ENCODE measurements around the gene HTR5A. TPM values are rescaled to one million over a fixed set of nuclear protein-coding genes. Genes with fewer than 3 reads are reported as not detected.
"Not testable (repeated sequence)": the region's sequence is repeated elsewhere in the genome, so short reads cannot be mapped to it uniquely, and the experiment has no call there.

Gene HTR5A
- not detected for total RNA-seq
- not detected for polyA plus RNA-seq

- H3K4me1 ChIP-seq (ENCODE audit: control insufficient read depth, insufficient read depth, low read length, poor library complexity, severe bottlenecking) = no peaks in the 10 kb centered on the region
- ATAC-seq (ENCODE audit: low read depth in 2 of 2) (peak; percentile 80 to 86), DNase-seq (peak; percentile 47 to 78 (median 76))
- Mint-ChIP-seq H3K9me3 (peaks cover 0 to 4% (median 0%) of the 10 kb centered on the region in 7 donors), H3K27me3 (peaks cover 35% of the 10 kb centered on the region), H3K36me3 (no peaks in the 10 kb centered on the region), H3K4me3 (peak within 1 kb of the TSS in 1 of 4 donors; percentile 17), H3K27ac (no peak within 1 kb of the TSS), H3K4me1 (no peaks in the 10 kb centered on the region)
- H3K27me3 ChIP-seq (ENCODE audit: control insufficient read depth, insufficient read depth, low read length) = peaks cover 12% of the 10 kb centered on the region
- H3K4me3 ChIP-seq (ENCODE audit: low read depth, low read length) = no peak within 1 kb of the TSS
- no peaks in the 10 kb centered on the region for H3K36me3 ChIP-seq (ENCODE audit: control insufficient read depth, insufficient read depth, low read length)
- no peaks in the 10 kb centered on the region for H3K9me3 ChIP-seq (ENCODE audit: control insufficient read depth in 2 of 2, low read length in 2 of 2)
- H3K27ac ChIP-seq (ENCODE audit: insufficient read depth, low read length, poor library complexity, severe bottlenecking) = no peak within 1 kb of the TSS
Observed at GRCh38 chr7:155069992-155070751, at the start of gene HTR5A. Gene HTR5A (plus strand): TSS chr7:155070324. CDS start chr7:155070900, 576 bp downstream.

GRCh38 chr7:155020996-155021395 is 49.1 kb upstream of the HTR5A start:
- H3K4me3 Mint-ChIP-seq = no peak overlapping the region
- no peak for ATAC-seq (ENCODE audit: low read depth in 2 of 2)
- H3K27ac Mint-ChIP-seq = no peak overlapping the region

GRCh38 chr7:155021699-155022145 is 48.4 kb upstream of the HTR5A start:
- Histone ChIP-seq H3K4me1 (ENCODE audit: control insufficient read depth, insufficient read depth, low read length, poor library complexity, severe bottlenecking) (no peaks in the 10 kb centered on the region), H3K9me3 (ENCODE audit: control insufficient read depth in 2 of 2, low read length in 2 of 2) (no peaks in the 10 kb centered on the region), H3K27ac (ENCODE audit: insufficient read depth, low read length, poor library complexity, severe bottlenecking) (no peak overlapping the region), H3K4me3 (ENCODE audit: low read depth, low read length) (no peak overlapping the region), H3K36me3 (ENCODE audit: control insufficient read depth, insufficient read depth, low read length) (no peaks in the 10 kb centered on the region), H3K27me3 (ENCODE audit: control insufficient read depth, insufficient read depth, low read length) (peaks cover 2% of the 10 kb centered on the region)
- ATAC-seq (ENCODE audit: low read depth in 2 of 2) (no peak), DNase-seq (no peak)
- Mint-ChIP-seq H3K27ac (peak overlapping the region in 1 of 3 donors; percentile 27), H3K4me1 (no peaks in the 10 kb centered on the region), H3K27me3 (peaks cover 11% of the 10 kb centered on the region), H3K4me3 (no peak overlapping the region), H3K9me3 (peaks cover 0 to 3% (median 0%) of the 10 kb centered on the region in 7 donors), H3K36me3 (no peaks in the 10 kb centered on the region)

More at GRCh38 chr7:155020996-155021395, 49.1 kb upstream of the HTR5A start:
- Histone ChIP-seq H3K4me1 (ENCODE audit: control insufficient read depth, insufficient read depth, low read length, poor library complexity, severe bottlenecking) (no peaks in the 10 kb centered on the region), H3K4me3 (ENCODE audit: low read depth, low read length) (no peak overlapping the region), H3K9me3 (ENCODE audit: control insufficient read depth in 2 of 2, low read length in 2 of 2) (no peaks in the 10 kb centered on the region), H3K27me3 (ENCODE audit: control insufficient read depth, insufficient read depth, low read length) (peaks cover 2% of the 10 kb centered on the region), H3K27ac (ENCODE audit: insufficient read depth, low read length, poor library complexity, severe bottlenecking) (no peak overlapping the region), H3K36me3 (ENCODE audit: control insufficient read depth, insufficient read depth, low read length) (no peaks in the 10 kb centered on the region)
- no peak for DNase-seq
- H3K36me3 Mint-ChIP-seq = no peaks in the 10 kb centered on the region
- peaks cover 7% of the 10 kb centered on the region for H3K27me3 Mint-ChIP-seq
- H3K4me1 Mint-ChIP-seq = no peaks in the 10 kb centered on the region
- peaks cover 0 to 3% (median 0%) of the 10 kb centered on the region in 7 donors for H3K9me3 Mint-ChIP-seq

DNA sequence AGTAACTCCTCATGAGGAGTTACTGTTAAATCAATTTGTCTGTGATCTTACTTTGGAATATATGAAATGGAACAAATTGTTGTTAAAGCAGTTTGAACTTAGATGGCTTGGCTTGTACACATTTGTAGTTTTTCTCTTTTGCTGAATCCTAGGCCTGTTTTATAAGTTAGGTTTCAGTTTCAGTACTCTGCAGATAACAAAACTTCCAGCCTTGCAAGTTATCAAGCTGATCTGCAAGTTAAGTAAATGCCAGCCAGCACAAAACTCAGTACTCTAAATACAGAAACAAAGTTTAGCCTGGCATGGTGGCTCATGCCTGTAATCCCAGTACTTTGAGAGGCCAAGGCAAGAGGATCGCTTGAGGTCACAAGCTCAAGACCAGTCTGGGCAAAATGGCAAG is 42.2 kb upstream of the HTR5A start:
- Histone ChIP-seq H3K9me3 (ENCODE audit: control insufficient read depth in 2 of 2, low read length in 2 of 2) (no peaks in the 10 kb centered on the region), H3K27ac (ENCODE audit: insufficient read depth, low read length, poor library complexity, severe bottlenecking) (no peak overlapping the region), H3K4me1 (ENCODE audit: control insufficient read depth, insufficient read depth, low read length, poor library complexity, severe bottlenecking) (no peaks in the 10 kb centered on the region), H3K27me3 (ENCODE audit: control insufficient read depth, insufficient read depth, low read length) (peaks cover 4% of the 10 kb centered on the region), H3K4me3 (ENCODE audit: low read depth, low read length) (no peak overlapping the region), H3K36me3 (ENCODE audit: control insufficient read depth, insufficient read depth, low read length) (no peaks in the 10 kb centered on the region)
- peaks cover 0 to 4% (median 0%) of the 10 kb centered on the region in 4 donors for H3K4me1 Mint-ChIP-seq
- peaks cover 36% of the 10 kb centered on the region for H3K27me3 Mint-ChIP-seq
- DNase-seq (peak in 1 of 3 donors; percentile 24), ATAC-seq (ENCODE audit: low read depth in 2 of 2) (no peak)
- peaks cover 0 to 5% (median 0%) of the 10 kb centered on the region in 7 donors for H3K9me3 Mint-ChIP-seq
- H3K36me3 Mint-ChIP-seq = no peaks in the 10 kb centered on the region
- no peak overlapping the region for H3K4me3 Mint-ChIP-seq
- no peak overlapping the region for H3K27ac Mint-ChIP-seq

DNA sequence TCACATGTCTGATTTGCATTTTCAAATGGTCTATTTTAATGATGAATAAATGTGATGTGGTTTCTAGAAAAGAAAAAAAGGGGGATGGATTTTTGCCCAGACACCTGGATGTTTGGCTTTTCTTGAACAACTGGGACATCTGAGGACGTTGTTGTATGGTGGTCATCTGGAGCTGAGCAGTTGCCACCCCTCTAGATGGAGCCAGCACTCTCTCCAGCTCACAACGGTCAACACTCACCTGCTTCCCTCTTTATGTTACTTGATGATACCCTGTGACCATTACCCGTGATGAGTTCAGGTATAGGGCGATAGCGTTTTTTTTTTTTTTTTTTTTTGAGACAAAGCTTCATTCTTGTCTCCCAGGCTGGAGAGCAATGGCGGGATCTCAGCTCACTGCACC is 37.1 kb upstream of the HTR5A start:
- Histone ChIP-seq H3K4me1 (ENCODE audit: control insufficient read depth, insufficient read depth, low read length, poor library complexity, severe bottlenecking) (no peaks in the 10 kb centered on the region), H3K27me3 (ENCODE audit: control insufficient read depth, insufficient read depth, low read length) (peaks cover 2% of the 10 kb centered on the region), H3K9me3 (ENCODE audit: control insufficient read depth in 2 of 2, low read length in 2 of 2) (no peaks in the 10 kb centered on the region), H3K4me3 (ENCODE audit: low read depth, low read length) (no peak overlapping the region), H3K36me3 (ENCODE audit: control insufficient read depth, insufficient read depth, low read length) (no peaks in the 10 kb centered on the region), H3K27ac (ENCODE audit: insufficient read depth, low read length, poor library complexity, severe bottlenecking) (no peak overlapping the region)
- Mint-ChIP-seq H3K4me1 (no peaks in the 10 kb centered on the region), H3K4me3 (no peak overlapping the region), H3K27me3 (peaks cover 27% of the 10 kb centered on the region), H3K9me3 (peaks cover 0 to 2% (median 0%) of the 10 kb centered on the region in 7 donors), H3K36me3 (no peaks in the 10 kb centered on the region), H3K27ac (no peak overlapping the region)
- DNase-seq (no peak), ATAC-seq (ENCODE audit: low read depth in 2 of 2) (no peak)

DNA sequence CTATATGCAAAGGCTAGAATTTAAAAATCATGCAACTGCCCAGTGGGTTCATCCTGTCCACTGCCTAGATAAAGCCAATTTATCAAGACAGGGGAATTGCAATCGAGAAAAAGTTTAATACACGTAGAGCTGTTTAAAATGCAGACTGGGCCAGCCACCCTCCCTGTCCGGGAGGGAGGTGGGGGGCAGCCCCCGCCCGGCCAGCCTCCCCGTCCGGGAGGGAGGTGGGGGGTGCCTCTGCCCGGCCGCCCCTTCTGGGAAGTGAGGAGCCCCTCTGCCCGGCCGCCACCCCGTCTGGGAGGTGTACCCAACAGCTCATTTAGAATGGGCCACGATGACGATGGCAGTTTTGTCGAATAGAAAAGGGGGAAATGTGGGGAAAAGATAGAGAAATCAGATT is 35.6 kb upstream of the HTR5A start:
- not testable (repeated sequence) for DNase-seq; H3K27ac ChIP-seq (ENCODE audit: insufficient read depth, low read length, poor library complexity, severe bottlenecking); H3K4me1 Mint-ChIP-seq; H3K4me1 ChIP-seq (ENCODE audit: control insufficient read depth, insufficient read depth, low read length, poor library complexity, severe bottlenecking); H3K4me3 ChIP-seq (ENCODE audit: low read depth, low read length); H3K9me3 Mint-ChIP-seq; ATAC-seq (ENCODE audit: low read depth in 2 of 2); H3K4me3 Mint-ChIP-seq; H3K36me3 ChIP-seq (ENCODE audit: control insufficient read depth, insufficient read depth, low read length); H3K36me3 Mint-ChIP-seq; H3K9me3 ChIP-seq (ENCODE audit: control insufficient read depth in 2 of 2, low read length in 2 of 2); H3K27ac Mint-ChIP-seq; H3K27me3 ChIP-seq (ENCODE audit: control insufficient read depth, insufficient read depth, low read length)
- peaks cover 33% of the 10 kb centered on the region for H3K27me3 Mint-ChIP-seq

GRCh38 chr7:155038335-155038734 is 31.8 kb upstream of the HTR5A start:
- no peaks in the 10 kb centered on the region for H3K4me1 Mint-ChIP-seq
- Histone ChIP-seq H3K27ac (ENCODE audit: insufficient read depth, low read length, poor library complexity, severe bottlenecking) (no peak overlapping the region), H3K4me3 (ENCODE audit: low read depth, low read length) (no peak overlapping the region), H3K9me3 (ENCODE audit: control insufficient read depth in 2 of 2, low read length in 2 of 2) (no peaks in the 10 kb centered on the region), H3K36me3 (ENCODE audit: control insufficient read depth, insufficient read depth, low read length) (no peaks in the 10 kb centered on the region), H3K4me1 (ENCODE audit: control insufficient read depth, insufficient read depth, low read length, poor library complexity, severe bottlenecking) (no peaks in the 10 kb centered on the region), H3K27me3 (ENCODE audit: control insufficient read depth, insufficient read depth, low read length) (peaks cover 8% of the 10 kb centered on the region)
- H3K36me3 Mint-ChIP-seq = no peaks in the 10 kb centered on the region
- no peak overlapping the region for H3K4me3 Mint-ChIP-seq
- H3K27me3 Mint-ChIP-seq = peaks cover 35% of the 10 kb centered on the region
- no peak overlapping the region for H3K27ac Mint-ChIP-seq
- no peak for DNase-seq
- no peak for ATAC-seq (ENCODE audit: low read depth in 2 of 2)
- peaks cover 0 to 2% (median 0%) of the 10 kb centered on the region in 7 donors for H3K9me3 Mint-ChIP-seq

DNA sequence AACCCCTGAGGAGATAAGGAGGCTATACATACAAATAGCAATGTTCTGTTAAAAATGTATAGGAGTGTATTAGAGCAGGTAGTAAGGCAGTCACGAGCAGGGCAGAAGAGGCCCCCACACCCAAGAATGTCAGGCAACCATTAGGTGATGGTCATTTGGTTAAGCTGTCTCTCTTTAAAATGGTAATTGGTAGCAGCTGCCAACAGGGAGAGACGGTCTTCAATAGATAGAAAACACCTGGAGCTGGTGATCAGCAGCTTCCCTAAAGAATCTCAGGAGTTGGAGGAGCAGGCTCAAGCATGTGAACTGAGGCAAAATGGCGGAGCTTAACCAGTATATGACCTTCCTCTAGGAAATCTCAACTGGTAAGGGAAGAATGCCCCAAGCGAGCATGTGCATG is 26.4 kb upstream of the HTR5A start:
- H3K4me3 Mint-ChIP-seq = no peak overlapping the region
- no peaks in the 10 kb centered on the region for H3K4me1 Mint-ChIP-seq
- Histone ChIP-seq H3K27me3 (ENCODE audit: control insufficient read depth, insufficient read depth, low read length) (peaks cover 8% of the 10 kb centered on the region), H3K9me3 (ENCODE audit: control insufficient read depth in 2 of 2, low read length in 2 of 2) (no peaks in the 10 kb centered on the region), H3K27ac (ENCODE audit: insufficient read depth, low read length, poor library complexity, severe bottlenecking) (no peak overlapping the region), H3K36me3 (ENCODE audit: control insufficient read depth, insufficient read depth, low read length) (no peaks in the 10 kb centered on the region), H3K4me1 (ENCODE audit: control insufficient read depth, insufficient read depth, low read length, poor library complexity, severe bottlenecking) (no peaks in the 10 kb centered on the region), H3K4me3 (ENCODE audit: low read depth, low read length) (no peak overlapping the region)
- peaks cover 0 to 2% (median 0%) of the 10 kb centered on the region in 7 donors for H3K9me3 Mint-ChIP-seq
- H3K27me3 Mint-ChIP-seq = peaks cover 28% of the 10 kb centered on the region
- ATAC-seq (ENCODE audit: low read depth in 2 of 2) = no peak
- H3K27ac Mint-ChIP-seq = no peak overlapping the region
- no peaks in the 10 kb centered on the region for H3K36me3 Mint-ChIP-seq
- no peak for DNase-seq

Data from CD4-positive, CD25-positive, alpha-beta regulatory T cell (primary cell).